WTC11 (cell line): ENCODE data around the gene CRYBA1. TPM values are rescaled to one million over a fixed set of nuclear protein-coding genes. Genes with fewer than 3 reads are reported as not detected.
A peak's percentile ranks its signal among the peaks of the same experiment; 100 is the strongest.

Experiments used
- ATAC-seq: fragments of 200-7000 bp; cut with Tn5 transposase; 2 replicates; pipeline ENCODE4 v1.10.0; 2021; ENCODE audit warnings: mild to moderate bottlenecking, moderate library complexity
- CTCF ChIA-PET: fragments of 300-600 bp; sonication (Branson Sonifier 250); formaldehyde crosslinking; loops from one replicate; lab custom pipeline; 2021; ENCODE audit warnings: antibody characterized with exemption; lab: Charles Lee
- POLR2A ChIA-PET: fragments of 350-600 bp; sonication (Branson Sonifier 250); formaldehyde crosslinking; loops from one replicate; lab custom pipeline; 2021; ENCODE audit warnings: antibody characterized with exemption; lab: Charles Lee
- DNase-seq: peaks from one replicate; pipeline ENCODE4 v3.0.0; 2021; ENCODE audit warnings: low spot score
- H3K27ac Mint-ChIP-seq: 2 replicates; pipeline ENCODE4 v1.8.0; 2021; ENCODE audit warnings: mixed read lengths
- H3K27me3 Mint-ChIP-seq: 2 replicates; pipeline ENCODE4 v1.8.0; 2021; ENCODE audit warnings: low read depth, mild to moderate bottlenecking, moderate library complexity, mixed read lengths
- H3K36me3 Mint-ChIP-seq: 2 replicates; pipeline ENCODE4 v1.8.0; 2021; ENCODE audit warnings: mixed read lengths
- H3K4me1 Mint-ChIP-seq: 2 replicates; pipeline ENCODE4 v1.8.0; 2022; ENCODE audit warnings: mixed read lengths
- H3K4me3 Mint-ChIP-seq: 2 replicates; pipeline ENCODE4 v1.8.0; 2021; ENCODE audit warnings: mild to moderate bottlenecking, moderate library complexity, mixed read lengths
- H3K9me3 Mint-ChIP-seq: 2 replicates; pipeline ENCODE4 v1.8.0; 2021; ENCODE audit warnings: mixed read lengths
- CBFB ChIP-seq: sonication (generic); formaldehyde crosslinking; IDR thresholded peaks from 2 replicates; pipeline ENCODE4 v1.8.1; 2022; ENCODE audit warnings: mild to moderate bottlenecking, low read depth, missing genetic modification reagents
- CTCF ChIP-seq: fragments of 200-600 bp; IDR thresholded peaks from 2 replicates; pipeline ENCODE4 v1.8.0; 2022; ENCODE audit warnings: antibody characterized with exemption
- ESRRA ChIP-seq: sonication (generic); formaldehyde crosslinking; IDR thresholded peaks from 2 replicates; pipeline ENCODE4 v1.8.1; 2022; ENCODE audit warnings: mild to moderate bottlenecking, missing genetic modification reagents, borderline replicate concordance
- GTF2I ChIP-seq: fragments of 250-450 bp; sonication (Bioruptor Pico); conservative IDR thresholded peaks from 2 replicates; pipeline ENCODE4 v1.4.0; 2021; ENCODE audit warnings: mild to moderate bottlenecking
- IRF2 ChIP-seq: sonication (generic); formaldehyde crosslinking; IDR thresholded peaks from 2 replicates; pipeline ENCODE4 v1.8.0; 2022; ENCODE audit warnings: low read depth, missing genetic modification reagents, borderline replicate concordance
- MXD4 ChIP-seq: fragments of 250-450 bp; sonication (Bioruptor Pico); IDR thresholded peaks from 2 replicates; pipeline ENCODE4 v1.8.0; 2021; ENCODE audit warnings: mild to moderate bottlenecking, moderate library complexity, borderline replicate concordance
- MYBL2 ChIP-seq: sonication (generic); formaldehyde crosslinking; IDR thresholded peaks from 2 replicates; pipeline ENCODE4 v1.8.1; 2023; ENCODE audit warnings: mild to moderate bottlenecking, moderate library complexity, missing genetic modification reagents
- NFATC4 ChIP-seq: fragments of 250-450 bp; sonication (Bioruptor Pico); IDR thresholded peaks from 2 replicates; pipeline ENCODE4 v1.9.0; 2021; ENCODE audit warnings: mild to moderate bottlenecking
- NR1H2 ChIP-seq: sonication (generic); formaldehyde crosslinking; IDR thresholded peaks from 2 replicates; pipeline ENCODE4 v1.9.0; 2021; ENCODE audit warnings: mild to moderate bottlenecking, moderate library complexity, missing genetic modification reagents
- NR3C1 ChIP-seq: sonication (generic); formaldehyde crosslinking; conservative IDR thresholded peaks from 2 replicates; pipeline ENCODE4 v1.8.1; 2023; ENCODE audit warnings: low read depth, mild to moderate bottlenecking, missing genetic modification reagents
- SMAD4 ChIP-seq: sonication (generic); formaldehyde crosslinking; IDR thresholded peaks from 2 replicates; pipeline ENCODE4 v1.8.0; 2022; ENCODE audit warnings: mild to moderate bottlenecking, missing genetic modification reagents
- ZNF138 ChIP-seq: sonication (generic); formaldehyde crosslinking; conservative IDR thresholded peaks from 2 replicates; pipeline ENCODE4 v1.8.1; 2022; ENCODE audit warnings: mild to moderate bottlenecking, moderate library complexity, missing genetic modification reagents
- ZNF281 ChIP-seq: sonication (generic); formaldehyde crosslinking; IDR thresholded peaks from 2 replicates; pipeline ENCODE4 v1.8.0; 2023; ENCODE audit warnings: mild to moderate bottlenecking, missing genetic modification reagents
- ZNF416 ChIP-seq: fragments of 250-450 bp; sonication (Bioruptor Pico); IDR thresholded peaks from 2 replicates; pipeline ENCODE4 v1.9.0; 2021; ENCODE audit warnings: mild to moderate bottlenecking, inconsistent platforms
- ZNF425 ChIP-seq: fragments of 250-450 bp; sonication (Bioruptor Pico); conservative IDR thresholded peaks from 2 replicates; pipeline ENCODE4 v1.9.0; 2021; ENCODE audit warnings: mild to moderate bottlenecking
- total RNA-seq: library from RNA; stranded (reverse); gene quantifications from 3 replicates; pipeline ENCODE4 v1.2.3, GENCODE V29; 2021
- TF ChIP-seq, protein P1 (sequence below): sonication (generic); formaldehyde crosslinking; IDR thresholded peaks from 2 replicates; pipeline ENCODE4 v1.8.0; 2022; ENCODE audit warnings: mild to moderate bottlenecking, missing genetic modification reagents
- TF ChIP-seq, protein P2 (sequence below): sonication (generic); formaldehyde crosslinking; IDR thresholded peaks from 2 replicates; pipeline ENCODE4 v1.8.0; 2023; ENCODE audit warnings: missing genetic modification reagents
- TF ChIP-seq, protein P3 (sequence below): sonication (generic); formaldehyde crosslinking; IDR thresholded peaks from 2 replicates; pipeline ENCODE4 v1.8.1; 2022; ENCODE audit warnings: missing genetic modification reagents, borderline replicate concordance
- TF ChIP-seq, protein P4 (sequence below): sonication (generic); formaldehyde crosslinking; IDR thresholded peaks from 2 replicates; pipeline ENCODE4 v1.8.0; 2022; ENCODE audit warnings: mild to moderate bottlenecking, missing genetic modification reagents

The CRYBA1 gene
- total RNA-seq, 1 experiment from 2014 or later, result not detected

DNA sequence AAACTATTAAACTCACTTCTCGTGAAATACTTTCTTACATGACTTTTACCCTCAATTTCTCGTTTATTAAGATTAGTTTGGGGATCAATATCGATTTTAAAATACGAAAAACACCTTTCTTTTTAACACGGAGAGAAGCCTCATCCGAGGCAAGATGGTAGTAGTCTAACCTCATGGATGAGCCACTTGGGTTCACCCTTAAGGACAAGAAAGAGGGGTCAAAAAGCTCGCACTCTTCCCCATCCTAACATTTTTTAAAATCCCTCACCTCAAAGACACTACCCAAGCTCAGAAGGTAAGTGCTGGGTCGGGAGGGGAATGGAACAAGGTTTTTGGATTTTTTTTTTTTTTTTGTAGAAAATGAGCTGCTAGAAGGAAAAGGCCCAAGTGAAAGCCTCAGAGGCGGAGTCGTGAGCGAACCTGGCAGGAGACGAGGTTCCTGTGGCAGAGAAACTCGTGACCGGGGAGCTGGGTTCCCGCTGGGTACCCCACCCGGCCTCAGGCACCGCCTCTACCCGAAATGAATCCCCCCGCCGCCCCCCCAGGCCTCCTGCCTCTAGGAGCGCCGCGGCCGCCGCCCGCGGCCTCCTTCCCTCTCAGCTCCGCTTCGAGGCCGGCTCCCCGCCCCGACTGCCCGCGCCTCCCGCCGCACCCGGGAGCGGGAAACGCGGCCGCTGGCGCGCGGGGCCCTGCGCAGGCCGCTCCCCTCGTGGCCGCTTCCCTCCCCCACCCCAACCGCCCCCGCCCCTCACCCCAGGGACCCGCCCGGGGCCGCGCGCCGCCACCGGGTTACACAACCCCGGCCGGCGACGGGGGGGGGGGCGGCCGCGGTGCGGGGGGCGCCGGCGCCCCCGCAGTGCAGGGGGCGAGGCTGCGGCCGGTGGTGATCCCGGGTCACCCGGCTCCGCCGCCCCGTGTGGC is 45.7 kb downstream of the CRYBA1 start (continued):
- TF ChIP-seq CTCF (no peak), MYBL2 (CRISPR knock-in tag) (no peak), ZNF425 (no peak), ZNF138 (CRISPR knock-in tag) (no peak)
- TF ChIP-seq, protein P1, sequence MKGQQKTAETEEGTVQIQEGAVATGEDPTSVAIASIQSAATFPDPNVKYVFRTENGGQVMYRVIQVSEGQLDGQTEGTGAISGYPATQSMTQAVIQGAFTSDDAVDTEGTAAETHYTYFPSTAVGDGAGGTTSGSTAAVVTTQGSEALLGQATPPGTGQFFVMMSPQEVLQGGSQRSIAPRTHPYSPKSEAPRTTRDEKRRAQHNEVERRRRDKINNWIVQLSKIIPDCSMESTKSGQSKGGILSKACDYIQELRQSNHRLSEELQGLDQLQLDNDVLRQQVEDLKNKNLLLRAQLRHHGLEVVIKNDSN (CRISPR knock-in tag), result no peak

GRCh38 chr17:29292992-29293889 is 46.6 kb downstream of the CRYBA1 start:
- ATAC-seq, result peak; percentile 8
- CTCF ChIA-PET, result interaction anchor here (0.6 to 2.6 kb wide), 16 partner anchors 12 to 340 kb away, joined by 3 to 22 read pairs (median 4); partner anchors contain the start of gene MYO18A
- H3K27me3 Mint-ChIP-seq, result no peaks in the 10 kb centered on the region
- peak; percentile 68 for DNase-seq
- peak overlapping the region; percentile 99 for H3K27ac Mint-ChIP-seq
- H3K4me1 Mint-ChIP-seq, result peaks cover 39% of the 10 kb centered on the region
- peaks cover 32% of the 10 kb centered on the region for H3K36me3 Mint-ChIP-seq
- no peaks in the 10 kb centered on the region for H3K9me3 Mint-ChIP-seq
- peak overlapping the region; percentile 100 for H3K4me3 Mint-ChIP-seq
- POLR2A ChIA-PET, result interaction anchor here (0.6 to 1.7 kb wide), 12 partner anchors 8 to 299 kb away, joined by 3 to 8 read pairs (median 4); no protein-coding TSS in a partner anchor
- no peak for TF ChIP-seq IRF2 (CRISPR knock-in tag)
- no peak for TF ChIP-seq GTF2I (CRISPR knock-in tag)
- no peak for TF ChIP-seq ZNF281 (CRISPR knock-in tag)
- no peak for TF ChIP-seq NR3C1 (CRISPR knock-in tag)
- no peak for TF ChIP-seq CBFB (CRISPR knock-in tag)
- TF ChIP-seq NFATC4 (CRISPR knock-in tag), result no peak
- TF ChIP-seq NR1H2 (CRISPR knock-in tag), result no peak
- TF ChIP-seq, protein P2, sequence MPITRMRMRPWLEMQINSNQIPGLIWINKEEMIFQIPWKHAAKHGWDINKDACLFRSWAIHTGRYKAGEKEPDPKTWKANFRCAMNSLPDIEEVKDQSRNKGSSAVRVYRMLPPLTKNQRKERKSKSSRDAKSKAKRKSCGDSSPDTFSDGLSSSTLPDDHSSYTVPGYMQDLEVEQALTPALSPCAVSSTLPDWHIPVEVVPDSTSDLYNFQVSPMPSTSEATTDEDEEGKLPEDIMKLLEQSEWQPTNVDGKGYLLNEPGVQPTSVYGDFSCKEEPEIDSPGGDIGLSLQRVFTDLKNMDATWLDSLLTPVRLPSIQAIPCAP, result peak; percentile 48; the same call in 1 of the 2 replicates
- no peak for TF ChIP-seq ZNF416 (CRISPR knock-in tag)
- TF ChIP-seq, protein P3, sequence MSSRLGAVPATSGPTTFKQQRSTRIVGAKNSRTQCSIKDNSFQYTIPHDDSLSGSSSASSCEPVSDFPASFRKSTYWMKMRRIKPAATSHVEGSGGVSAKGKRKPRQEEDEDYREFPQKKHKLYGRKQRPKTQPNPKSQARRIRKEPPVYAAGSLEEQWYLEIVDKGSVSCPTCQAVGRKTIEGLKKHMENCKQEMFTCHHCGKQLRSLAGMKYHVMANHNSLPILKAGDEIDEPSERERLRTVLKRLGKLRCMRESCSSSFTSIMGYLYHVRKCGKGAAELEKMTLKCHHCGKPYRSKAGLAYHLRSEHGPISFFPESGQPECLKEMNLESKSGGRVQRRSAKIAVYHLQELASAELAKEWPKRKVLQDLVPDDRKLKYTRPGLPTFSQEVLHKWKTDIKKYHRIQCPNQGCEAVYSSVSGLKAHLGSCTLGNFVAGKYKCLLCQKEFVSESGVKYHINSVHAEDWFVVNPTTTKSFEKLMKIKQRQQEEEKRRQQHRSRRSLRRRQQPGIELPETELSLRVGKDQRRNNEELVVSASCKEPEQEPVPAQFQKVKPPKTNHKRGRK (CRISPR knock-in tag), result peak; percentile 50; the same call in 1 of the 2 replicates
- no peak for TF ChIP-seq SMAD4 (CRISPR knock-in tag)
- no peak for TF ChIP-seq ESRRA (CRISPR knock-in tag)
- TF ChIP-seq, protein P4, sequence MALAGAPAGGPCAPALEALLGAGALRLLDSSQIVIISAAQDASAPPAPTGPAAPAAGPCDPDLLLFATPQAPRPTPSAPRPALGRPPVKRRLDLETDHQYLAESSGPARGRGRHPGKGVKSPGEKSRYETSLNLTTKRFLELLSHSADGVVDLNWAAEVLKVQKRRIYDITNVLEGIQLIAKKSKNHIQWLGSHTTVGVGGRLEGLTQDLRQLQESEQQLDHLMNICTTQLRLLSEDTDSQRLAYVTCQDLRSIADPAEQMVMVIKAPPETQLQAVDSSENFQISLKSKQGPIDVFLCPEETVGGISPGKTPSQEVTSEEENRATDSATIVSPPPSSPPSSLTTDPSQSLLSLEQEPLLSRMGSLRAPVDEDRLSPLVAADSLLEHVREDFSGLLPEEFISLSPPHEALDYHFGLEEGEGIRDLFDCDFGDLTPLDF, result no peak
- no peak for TF ChIP-seq MXD4
